Measurements from ENCODE around the gene ERAS.

Gene ERAS

GRCh38 chrX:48792219-48792618 is 34.1 kb upstream of the ERAS start:
- no peak for ATAC-seq
- TF ChIP-seq SNAI2 (CRISPR knock-in tag; IDR thresholded peaks at IDR 0.05) (no peak), BACH2 (CRISPR knock-in tag; IDR thresholded peaks at IDR 0.05; ENCODE audit: borderline replicate concordance) (no peak), RARB (CRISPR knock-in tag; IDR thresholded peaks at IDR 0.05) (no peak), ZNF565 (CRISPR knock-in tag; conservative IDR thresholded peaks at IDR 0.05; ENCODE audit: low read depth) (no peak), CSRNP3 (CRISPR knock-in tag; IDR thresholded peaks at IDR 0.05) (no peak), CSDC2 (CRISPR knock-in tag; IDR thresholded peaks at IDR 0.05) (no peak), OSR1 (CRISPR knock-in tag; IDR thresholded peaks at IDR 0.05) (no peak), ZNF8 (CRISPR knock-in tag; IDR thresholded peaks at IDR 0.05) (no peak), GLIS3 (CRISPR knock-in tag; IDR thresholded peaks at IDR 0.05) (no peak), ZFP30 (CRISPR knock-in tag; IDR thresholded peaks at IDR 0.05) (no peak), POU6F1 (CRISPR knock-in tag; IDR thresholded peaks at IDR 0.05; ENCODE audit: borderline replicate concordance, low read depth) (no peak), ZNF70 (CRISPR knock-in tag; IDR thresholded peaks at IDR 0.05) (no peak), PATZ1 (CRISPR knock-in tag; IDR thresholded peaks at IDR 0.05; ENCODE audit: borderline replicate concordance) (no peak), CREB5 (CRISPR knock-in tag; IDR thresholded peaks at IDR 0.05; ENCODE audit: low read depth) (no peak), ZFP3 (CRISPR knock-in tag; IDR thresholded peaks at IDR 0.05) (no peak), ZC3H10 (CRISPR knock-in tag; IDR thresholded peaks at IDR 0.05) (no peak), ESRRG (CRISPR knock-in tag; IDR thresholded peaks at IDR 0.05) (no peak), ARNTL (CRISPR knock-in tag; IDR thresholded peaks at IDR 0.05; ENCODE audit: borderline replicate concordance, low read depth) (no peak), TSHZ2 (CRISPR knock-in tag; IDR thresholded peaks at IDR 0.05) (no peak), TCF4 (CRISPR knock-in tag; IDR thresholded peaks at IDR 0.05; ENCODE audit: borderline replicate concordance) (no peak)

GRCh38 chrX:48793935-48794334 is 32.4 kb upstream of the ERAS start:
- no peak for TF ChIP-seq ZFP3 (CRISPR knock-in tag; IDR thresholded peaks at IDR 0.05)
- no peak for TF ChIP-seq ZNF70 (CRISPR knock-in tag; IDR thresholded peaks at IDR 0.05)
- no peak for TF ChIP-seq POU6F1 (CRISPR knock-in tag; IDR thresholded peaks at IDR 0.05; ENCODE audit: borderline replicate concordance, low read depth)
- TF ChIP-seq SNAI2 (CRISPR knock-in tag; IDR thresholded peaks at IDR 0.05): no peak
- TF ChIP-seq BACH2 (CRISPR knock-in tag; IDR thresholded peaks at IDR 0.05; ENCODE audit: borderline replicate concordance): no peak
- TF ChIP-seq RARB (CRISPR knock-in tag; IDR thresholded peaks at IDR 0.05): no peak
- TF ChIP-seq ZNF8 (CRISPR knock-in tag; IDR thresholded peaks at IDR 0.05): no peak
- ATAC-seq: no peak
